Mucosa of descending colon (tissue), 3 donors: Measurements from ENCODE around the gene SMARCA4. TPM values are rescaled to one million over a fixed set of nuclear protein-coding genes. Genes with fewer than 3 reads are reported as not detected.

Experiments
- ATAC-seq: fragments of 200-7000 bp; cut with Tn5 transposase; one replicate; pipeline ENCODE4 v1.9.1; 2020; ENCODE audit warnings: mild to moderate bottlenecking, moderate library complexity
- DNase-seq, 3 donors: peaks; one replicate each; pipeline ENCODE4 v3.0.0-alpha.2; 2020
- H3K36me3 ChIP-seq: fragments of 200-600 bp; one replicate; pipeline ENCODE4 v1.8.0; 2021; ENCODE audit warnings: low read depth, mild to moderate bottlenecking
- H3K4me1 ChIP-seq: fragments of 200-600 bp; one replicate; pipeline ENCODE4 v1.8.0; 2021; ENCODE audit warnings: low read depth, mild to moderate bottlenecking
- H3K4me3 ChIP-seq: fragments of 200-600 bp; one replicate; pipeline ENCODE4 v1.8.0; 2021; ENCODE audit warnings: mild to moderate bottlenecking
- H3K9me3 ChIP-seq: fragments of 200-600 bp; one replicate; pipeline ENCODE4 v1.8.0; 2021; ENCODE audit warnings: mild to moderate bottlenecking
- CTCF ChIP-seq: fragments of 200-600 bp; IDR thresholded peaks from one replicate; pipeline ENCODE4 v1.8.0; 2022; ENCODE audit warnings: antibody characterized with exemption, mild to moderate bottlenecking
- intact Hi-C, 2 donors: fragments of 100-400 bp; cut with DNase I in 1 of 2; cut with micrococcal nuclease in 1 of 2; formaldehyde crosslinking; loops; one replicate each; pipeline versions ENCODE4 v1.11.0 to v1.11.1; 2022; cut with DNase I, micrococcal nuclease
- total RNA-seq, 3 donors: library from RNA; stranded (reverse); fragmentation: NEBNext Ultra II Directional in 2 of 3; extraction: Animal tissue kit (Norgen Biotek cat#: 25700) in 2 of 3; gene quantifications; one replicate each; pipeline versions ENCODE4 v1.2.1 to v1.2.4, GENCODE V29; 2021 to 2023
- donor health status: DM: no; HTN: no; CAD: no; lungs with moderate emphysema.
- donor health status: DM: no; HTN: no; CAD: no.
- donor health status: DM: no; HTN: yes; CAD: no.

SMARCA4 gene
- total RNA-seq, 3 donors from 2014 or later: 81.5 to 86.5 (median 86.3) TPM

GRCh38 chr19:10977742-10978092 is 16.9 kb downstream of the SMARCA4 start:
- intact Hi-C loops: no loop called here
- peaks cover 20% of the 10 kb centered on the region for H3K4me1 ChIP-seq
- H3K36me3 ChIP-seq: no peaks in the 10 kb centered on the region
- no peak for DNase-seq
- H3K4me3 ChIP-seq: no peak overlapping the region
- H3K9me3 ChIP-seq: no peaks in the 10 kb centered on the region
- no peak for ATAC-seq
- no peak for TF ChIP-seq CTCF

GRCh38 chr19:10979951-10980381 is 19.1 kb downstream of the SMARCA4 start:
- Histone ChIP-seq H3K9me3 (no peaks in the 10 kb centered on the region), H3K4me3 (no peak overlapping the region), H3K4me1 (peaks cover 20% of the 10 kb centered on the region), H3K36me3 (no peaks in the 10 kb centered on the region)
- TF ChIP-seq CTCF: no peak
- intact Hi-C loops: no loop called here
- DNase-seq (no peak), ATAC-seq (peak; percentile 17)

GRCh38 chr19:10981252-10981895 is 20.5 kb downstream of the SMARCA4 start:
- intact Hi-C loops: no loop called here
- ATAC-seq: no peak
- no peak for DNase-seq
- H3K36me3 ChIP-seq: no peaks in the 10 kb centered on the region
- no peak overlapping the region for H3K4me3 ChIP-seq
- H3K9me3 ChIP-seq: no peaks in the 10 kb centered on the region
- no peak for TF ChIP-seq CTCF
- peaks cover 9% of the 10 kb centered on the region for H3K4me1 ChIP-seq

- DNase-seq: no peak
- intact Hi-C loops: no loop called here
- Histone ChIP-seq H3K36me3 (peaks cover 2% of the 10 kb centered on the region), H3K4me1 (no peaks in the 10 kb centered on the region), H3K4me3 (no peak overlapping the region), H3K9me3 (no peaks in the 10 kb centered on the region)
- TF ChIP-seq CTCF: no peak
- ATAC-seq: no peak
Measured at GRCh38 chr19:10983026-10983425, 22.2 kb downstream of the SMARCA4 start.

- no peak overlapping the region for H3K4me3 ChIP-seq
- H3K9me3 ChIP-seq: no peaks in the 10 kb centered on the region
- ATAC-seq (peak; percentile 9), DNase-seq (no peak)
- peaks cover 2% of the 10 kb centered on the region for H3K36me3 ChIP-seq
- no peaks in the 10 kb centered on the region for H3K4me1 ChIP-seq
- TF ChIP-seq CTCF: no peak
- intact Hi-C loops: no loop called here
Measured at GRCh38 chr19:10984166-10984735, 23.4 kb downstream of the SMARCA4 start.

- Histone ChIP-seq H3K36me3 (peaks cover 2% of the 10 kb centered on the region), H3K9me3 (no peaks in the 10 kb centered on the region), H3K4me3 (no peak overlapping the region), H3K4me1 (no peaks in the 10 kb centered on the region)
- DNase-seq: no peak
- intact Hi-C loops: no loop called here
- TF ChIP-seq CTCF: no peak
- ATAC-seq: no peak
Measured at GRCh38 chr19:10985502-10985901, 24.7 kb downstream of the SMARCA4 start.
